SU-DHL-6 (cell line): ENCODE data around the gene STX8.

Experiments used
- H2AFZ ChIP-seq: fragments of 200-600 bp; sonication (generic); 2 replicates; pipeline ENCODE4 v1.6.1; 2014; ENCODE audit warnings: low read depth, mild to moderate bottlenecking, moderate library complexity, mixed read lengths, antibody characterized with exemption, low read length; ENCODE audit not compliant: severe bottlenecking
- H3F3A ChIP-seq: fragments of 200-600 bp; shearing (Covaris generic); 2 replicates; pipeline ENCODE4 v1.6.0; 2016; ENCODE audit warnings: antibody characterized with exemption, mild to moderate bottlenecking; ENCODE audit not compliant: insufficient read depth
- H3K27ac ChIP-seq: fragments of 200-600 bp; sonication (generic); 2 replicates; pipeline ENCODE4 v1.5.1; 2016; ENCODE audit warnings: low read depth, mild to moderate bottlenecking, low read length, moderate library complexity, mixed read lengths
- H3K27me3 ChIP-seq: fragments of 200-600 bp; sonication (generic), shearing (Covaris generic); 2 replicates; pipeline ENCODE4 v1.6.0; 2014; ENCODE audit warnings: mild to moderate bottlenecking, low read length
- H3K36me3 ChIP-seq: fragments of 200-600 bp; sonication (generic); 2 replicates; pipeline ENCODE4 v1.6.1; 2014; ENCODE audit warnings: mild to moderate bottlenecking, low read length, mixed read lengths
- H3K4me2 ChIP-seq: fragments of 300-600, 200-600 bp; shearing (Covaris generic), sonication (generic); 2 replicates; pipeline ENCODE4 v1.6.0; 2014; ENCODE audit warnings: low read length, low read depth, mild to moderate bottlenecking; ENCODE audit not compliant: poor library complexity, severe bottlenecking
- H3K4me3 ChIP-seq: fragments of 200-600 bp; sonication (generic); 2 replicates; pipeline ENCODE4 v1.5.1; 2014; ENCODE audit warnings: antibody characterized with exemption, low read length, mild to moderate bottlenecking, mixed read lengths; ENCODE audit not compliant: insufficient read depth, poor library complexity, severe bottlenecking
- H3K79me2 ChIP-seq: fragments of 200-600 bp; sonication (generic); 2 replicates; pipeline ENCODE4 v1.6.1; 2014; ENCODE audit warnings: mild to moderate bottlenecking, low read length, moderate library complexity; ENCODE audit not compliant: insufficient read depth
- H3K9ac ChIP-seq: fragments of 200-600 bp; sonication (generic); 2 replicates; pipeline ENCODE4 v1.7.0; 2014; ENCODE audit warnings: mild to moderate bottlenecking, low read length
- H3K9me2 ChIP-seq: fragments of 200-600 bp; sonication (generic); replicated peaks from 2 replicates; pipeline ENCODE4 v1.6.1; 2014; ENCODE audit warnings: low read length; ENCODE audit not compliant: insufficient read depth
- H3K9me3 ChIP-seq: fragments of 200-600 bp; sonication (generic); 2 replicates; pipeline ENCODE4 v1.6.1; 2014; ENCODE audit warnings: low read length, mixed read lengths; ENCODE audit not compliant: insufficient read depth
- H4K20me1 ChIP-seq: fragments of 200-600 bp; sonication (generic); 2 replicates; pipeline ENCODE4 v1.6.1; 2014; ENCODE audit warnings: low read depth, mild to moderate bottlenecking, antibody characterized with exemption, low read length, moderate library complexity, mixed read lengths
- EZH2phosphoT487 ChIP-seq: fragments of 200-600 bp; sonication (generic), shearing (Covaris generic); conservative IDR thresholded peaks from 2 replicates; pipeline ENCODE4 v1.6.1; 2018; ENCODE audit warnings: mild to moderate bottlenecking, antibody characterized with exemption, low read length, moderate library complexity, mixed read lengths
- TF ChIP-seq, protein P1 (sequence below): fragments of 200-600 bp; sonication (generic); IDR thresholded peaks from one replicate; pipeline ENCODE4 v1.5.1; 2017; ENCODE audit warnings: antibody characterized with exemption, mild to moderate bottlenecking, low read length, moderate library complexity; ENCODE audit not compliant: insufficient read depth, poor library complexity, severe bottlenecking

The STX8 gene

DNA sequence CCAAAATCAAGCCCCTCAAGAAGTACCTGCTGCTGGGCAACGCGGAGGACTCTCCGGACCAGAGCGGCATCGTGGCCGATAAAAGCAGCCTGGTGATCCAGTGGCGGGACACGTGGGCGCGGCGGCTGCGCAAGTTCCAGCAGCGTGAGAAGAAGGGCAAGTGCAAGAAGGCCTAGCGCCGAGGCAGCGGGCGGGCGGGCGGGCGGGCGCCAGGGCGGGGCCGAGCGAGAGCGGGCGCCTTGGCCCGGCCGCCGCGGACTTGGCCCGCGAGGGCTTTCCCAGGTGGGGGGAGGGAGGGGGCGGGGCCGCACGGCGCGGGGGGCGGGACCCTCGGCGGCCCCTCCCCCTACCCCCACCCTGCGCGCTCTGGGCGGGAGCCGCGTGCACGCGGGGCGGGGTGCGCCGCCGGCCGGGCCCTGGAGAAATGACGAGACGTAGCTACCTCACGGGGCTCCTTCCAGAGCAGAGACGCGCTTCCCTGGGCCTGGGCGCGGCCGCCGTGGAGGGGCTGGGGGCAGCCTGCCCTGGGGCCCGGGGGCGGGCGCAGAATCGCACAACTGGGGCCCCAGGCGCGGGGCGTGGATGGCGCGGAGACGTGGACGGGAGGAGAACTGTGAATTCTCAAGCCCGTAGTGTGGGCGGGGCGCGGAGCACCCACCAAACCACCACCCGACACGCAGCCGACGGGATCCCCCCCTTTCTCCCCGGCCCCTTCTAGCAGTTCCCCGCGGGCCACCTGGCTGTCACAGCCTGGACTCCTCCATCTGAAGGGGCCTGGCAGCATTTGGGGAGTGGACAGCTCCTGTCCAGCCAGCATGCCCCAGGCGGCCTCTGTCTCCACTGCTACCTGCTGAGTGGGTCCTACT is 335.6 kb downstream of the STX8 start:
- peak overlapping the region; percentile 51 for H3K4me2 ChIP-seq
- H2AFZ ChIP-seq, result peak overlapping the region; percentile 73
- no peaks in the 10 kb centered on the region for H3K79me2 ChIP-seq
- no peaks in the 10 kb centered on the region for H3K27me3 ChIP-seq
- TF ChIP-seq, protein P1, sequence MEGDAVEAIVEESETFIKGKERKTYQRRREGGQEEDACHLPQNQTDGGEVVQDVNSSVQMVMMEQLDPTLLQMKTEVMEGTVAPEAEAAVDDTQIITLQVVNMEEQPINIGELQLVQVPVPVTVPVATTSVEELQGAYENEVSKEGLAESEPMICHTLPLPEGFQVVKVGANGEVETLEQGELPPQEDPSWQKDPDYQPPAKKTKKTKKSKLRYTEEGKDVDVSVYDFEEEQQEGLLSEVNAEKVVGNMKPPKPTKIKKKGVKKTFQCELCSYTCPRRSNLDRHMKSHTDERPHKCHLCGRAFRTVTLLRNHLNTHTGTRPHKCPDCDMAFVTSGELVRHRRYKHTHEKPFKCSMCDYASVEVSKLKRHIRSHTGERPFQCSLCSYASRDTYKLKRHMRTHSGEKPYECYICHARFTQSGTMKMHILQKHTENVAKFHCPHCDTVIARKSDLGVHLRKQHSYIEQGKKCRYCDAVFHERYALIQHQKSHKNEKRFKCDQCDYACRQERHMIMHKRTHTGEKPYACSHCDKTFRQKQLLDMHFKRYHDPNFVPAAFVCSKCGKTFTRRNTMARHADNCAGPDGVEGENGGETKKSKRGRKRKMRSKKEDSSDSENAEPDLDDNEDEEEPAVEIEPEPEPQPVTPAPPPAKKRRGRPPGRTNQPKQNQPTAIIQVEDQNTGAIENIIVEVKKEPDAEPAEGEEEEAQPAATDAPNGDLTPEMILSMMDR, result no peak
- TF ChIP-seq EZH2phosphoT487, result no peak
- H4K20me1 ChIP-seq, result no peaks in the 10 kb centered on the region
- no peaks in the 10 kb centered on the region for H3K36me3 ChIP-seq
- no peak overlapping the region for H3K27ac ChIP-seq
- H3K4me3 ChIP-seq, result peak overlapping the region; percentile 45
- H3F3A ChIP-seq, result no peaks in the 10 kb centered on the region
- no peaks in the 10 kb centered on the region for H3K9me3 ChIP-seq
- H3K9ac ChIP-seq, result peak overlapping the region; percentile 59
- no peaks in the 10 kb centered on the region for H3K9me2 ChIP-seq

DNA sequence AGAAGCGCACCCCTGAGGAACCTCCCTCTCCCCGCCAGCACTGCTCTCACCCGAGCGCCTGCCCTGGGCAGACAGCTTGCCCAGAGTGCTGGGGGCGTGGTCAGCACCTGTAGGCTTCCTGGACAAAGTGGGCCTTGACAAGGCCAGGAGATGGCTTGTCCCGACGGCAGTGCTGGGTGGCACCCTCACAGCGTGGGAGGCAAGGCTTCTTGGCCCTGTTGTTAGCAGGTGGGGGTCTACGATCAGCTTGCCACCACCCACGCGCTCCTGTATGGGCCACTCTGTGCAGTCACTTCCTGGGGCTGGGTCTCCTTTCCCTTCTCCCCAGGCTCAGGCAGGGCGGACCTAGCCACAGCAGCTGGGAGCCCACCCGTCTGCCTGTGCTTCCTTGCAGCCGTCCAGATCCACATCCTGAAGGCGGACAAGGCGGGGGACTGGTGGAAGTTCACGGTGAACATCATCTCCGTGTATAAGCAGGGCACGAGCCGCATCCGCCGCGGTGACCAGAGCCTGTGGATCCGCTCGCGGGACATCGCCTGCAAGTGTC is 336.3 kb downstream of the STX8 start:
- Histone ChIP-seq H3K9me2 (no peaks in the 10 kb centered on the region), H2AFZ (peak overlapping the region; percentile 73), H3K4me2 (peak overlapping the region; percentile 51), H3K4me3 (peak overlapping the region; percentile 45), H3K27ac (no peak overlapping the region), H3F3A (no peaks in the 10 kb centered on the region), H3K79me2 (no peaks in the 10 kb centered on the region), H4K20me1 (no peaks in the 10 kb centered on the region), H3K36me3 (no peaks in the 10 kb centered on the region), H3K9me3 (no peaks in the 10 kb centered on the region), H3K9ac (peak overlapping the region; percentile 59), H3K27me3 (no peaks in the 10 kb centered on the region)
- no peak for TF ChIP-seq EZH2phosphoT487
- TF ChIP-seq, protein P1, result no peak

DNA sequence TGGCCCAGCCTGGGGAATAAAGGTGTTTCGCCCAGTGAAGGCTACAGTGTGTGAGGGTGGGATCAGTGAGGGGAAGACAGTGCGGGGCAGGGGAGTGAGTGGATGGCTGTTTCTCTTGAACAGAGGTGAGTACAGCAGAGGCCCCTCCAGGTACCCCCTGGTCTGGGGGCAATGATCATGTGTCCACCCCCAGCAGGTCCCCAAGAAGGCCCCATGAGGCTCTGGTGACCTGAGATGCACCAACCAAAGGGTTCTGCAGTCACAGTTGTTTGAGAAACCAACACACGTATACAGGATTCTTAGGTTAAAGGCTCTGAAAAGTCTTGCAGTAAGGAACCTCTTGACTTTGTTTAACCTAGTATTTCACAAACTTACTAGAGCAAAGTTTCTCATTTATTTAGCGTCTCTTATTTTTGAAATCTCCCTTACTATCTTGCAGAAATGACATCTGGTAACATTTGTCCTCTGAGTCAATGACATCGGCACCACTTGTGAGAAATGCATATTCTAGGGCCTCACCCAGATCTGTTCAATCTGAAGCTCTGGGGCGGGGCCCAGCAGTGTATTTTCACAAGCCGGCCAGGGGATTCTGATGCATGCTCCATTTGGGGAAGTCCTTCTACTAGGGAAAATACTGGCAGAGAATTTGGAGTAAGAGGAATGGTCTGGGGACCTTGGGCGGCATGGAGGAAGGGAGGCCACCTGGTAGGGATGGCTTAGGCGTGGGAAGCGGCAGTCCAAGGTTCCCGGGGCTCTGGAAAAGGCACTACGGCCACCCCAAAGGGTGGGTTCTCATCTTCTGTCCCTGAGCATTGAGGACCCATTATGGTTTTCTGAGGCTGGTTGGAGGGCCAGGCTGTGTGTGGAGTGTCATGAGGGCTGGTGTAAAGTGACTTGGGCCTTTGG is 337.0 kb downstream of the STX8 start:
- Histone ChIP-seq H3K4me3 (no peak overlapping the region), H3K4me2 (peak overlapping the region; percentile 51), H3K9ac (peak overlapping the region; percentile 59; the same call in 1 of the 2 replicates), H3K9me3 (no peaks in the 10 kb centered on the region), H3K79me2 (no peaks in the 10 kb centered on the region), H2AFZ (no peak overlapping the region), H3K27ac (no peak overlapping the region), H3F3A (no peaks in the 10 kb centered on the region), H3K9me2 (no peaks in the 10 kb centered on the region), H3K27me3 (no peaks in the 10 kb centered on the region), H4K20me1 (no peaks in the 10 kb centered on the region), H3K36me3 (no peaks in the 10 kb centered on the region)
- TF ChIP-seq, protein P1, result no peak
- no peak for TF ChIP-seq EZH2phosphoT487
